ELR (cell line): ENCODE measurements around the gene RPL29.

Source experiments
- DNase-seq: peaks from one replicate; pipeline ENCODE4 v3.0.0-alpha.2; 2015; ENCODE audit warnings: low read depth

The RPL29 gene

GRCh38 chr3:52025453-52025852 is 29.8 kb upstream of the RPL29 start:
- DNase-seq = no peak

DNA sequence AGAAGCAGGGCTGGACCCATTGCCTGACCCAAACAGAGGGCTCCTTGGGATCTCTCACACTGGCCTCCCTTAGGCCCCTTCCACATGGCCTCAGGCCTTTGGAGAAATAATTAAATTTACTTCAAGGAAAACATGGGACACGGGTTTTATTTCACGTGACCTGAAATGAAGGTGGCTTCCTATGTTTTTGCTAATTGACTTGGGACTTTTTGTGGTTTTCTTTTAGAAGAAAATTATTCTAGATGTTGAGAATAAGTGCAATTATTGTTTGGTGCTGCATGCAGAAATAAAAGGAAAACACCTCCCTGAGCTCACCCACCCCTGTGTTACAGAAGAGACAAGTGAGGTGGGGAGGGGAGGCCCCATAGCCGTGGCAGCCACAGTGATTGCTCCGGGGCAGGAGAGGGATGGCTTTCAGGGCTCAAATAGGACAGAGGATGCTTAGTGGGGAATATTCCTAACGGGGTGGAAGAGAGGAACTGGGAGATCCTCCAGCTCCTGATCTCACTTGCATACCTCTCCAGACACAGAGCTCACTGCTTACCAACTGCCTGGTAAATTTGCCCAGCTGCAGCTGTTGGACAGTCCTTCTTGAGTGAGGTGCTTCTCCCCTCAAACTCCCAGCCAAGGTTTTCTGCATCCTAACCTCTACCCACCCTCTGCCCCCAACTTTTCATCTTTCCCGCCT is 29.2 kb upstream of the RPL29 start:
- DNase-seq = no peak

DNA sequence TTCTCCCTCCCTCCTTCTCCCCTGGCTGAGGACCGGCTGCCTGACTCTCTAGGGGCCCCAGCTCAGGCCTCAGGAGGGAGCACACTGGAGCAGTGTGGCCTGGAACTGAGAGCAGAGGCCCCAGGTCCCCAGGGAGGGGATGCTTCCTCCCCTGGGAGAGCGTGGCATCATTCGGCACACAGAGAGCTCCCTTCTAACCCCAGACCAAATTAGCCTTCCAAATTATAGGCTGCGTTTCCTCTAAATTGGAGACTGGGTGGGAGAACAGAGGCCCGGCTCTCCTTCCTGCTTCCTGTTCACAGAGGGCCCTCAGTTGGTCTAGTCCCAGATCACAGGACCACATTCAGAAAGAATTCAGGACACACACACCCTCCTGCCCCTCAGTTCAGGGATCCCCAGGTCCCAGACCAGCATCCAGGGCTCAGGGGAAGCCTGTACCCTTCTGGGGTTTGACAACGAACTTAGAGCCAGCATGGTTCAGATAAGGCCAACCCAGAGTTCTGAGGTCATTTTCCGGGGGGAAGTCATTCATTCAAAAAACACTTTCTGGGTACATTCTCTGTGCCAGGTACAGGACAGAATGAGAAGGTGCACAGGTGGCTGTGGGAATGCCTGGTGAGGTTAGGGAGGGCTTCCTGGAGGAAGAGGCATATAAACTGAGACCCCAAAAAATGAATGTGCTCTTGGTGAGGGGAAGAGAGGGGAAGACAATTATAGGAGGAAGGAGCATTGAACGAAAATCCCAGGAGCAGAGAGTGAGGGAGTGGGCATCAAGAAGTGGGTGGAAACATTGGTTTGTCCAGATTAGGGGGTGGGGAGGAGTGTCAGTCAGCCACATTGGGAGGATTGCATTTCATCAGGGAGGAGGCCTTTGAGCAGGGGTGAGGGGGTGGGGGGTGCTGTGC is 28.4 kb upstream of the RPL29 start:
- DNase-seq = no peak

- DNase-seq = no peak
Measured at GRCh38 chr3:52023101-52023770, 27.5 kb upstream of the RPL29 start.

DNA sequence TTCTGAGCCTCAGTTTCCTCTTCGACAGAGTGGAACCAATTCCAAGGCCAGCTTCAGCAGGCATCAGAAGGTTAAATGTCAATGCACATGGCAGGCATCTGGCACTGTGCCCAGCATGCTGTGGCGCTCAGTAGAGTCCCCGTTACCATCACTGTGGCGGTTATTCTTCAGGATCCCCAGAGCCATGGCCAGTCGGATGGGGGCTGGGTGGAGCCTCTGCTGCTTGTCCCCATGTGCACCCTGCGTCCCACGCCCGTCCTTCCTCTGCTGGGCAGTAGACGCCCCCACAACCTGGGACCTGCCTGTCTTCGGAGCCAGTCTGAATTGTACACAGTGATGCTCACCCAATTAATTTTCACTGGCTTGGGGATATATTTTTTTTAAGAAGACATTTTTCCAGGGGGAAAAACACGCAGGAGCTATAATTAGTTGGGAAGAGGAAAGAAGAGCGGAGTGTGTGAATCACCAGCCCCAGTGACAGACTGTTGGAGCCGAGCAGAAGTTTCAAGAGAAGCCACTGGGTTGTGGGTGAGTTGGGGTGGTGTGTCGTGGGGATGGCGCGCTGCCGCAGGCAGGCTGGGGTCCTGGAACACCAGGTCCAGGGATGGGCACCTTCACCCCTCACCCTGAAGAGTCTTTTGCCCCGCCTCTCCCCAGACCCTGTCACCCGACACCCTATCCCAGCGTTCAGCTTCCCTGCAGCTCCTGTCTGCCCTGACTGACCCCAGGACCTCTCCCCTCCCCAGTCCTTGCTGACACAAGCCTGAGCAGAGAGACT is 26.8 kb upstream of the RPL29 start:
- peak; percentile 34 for DNase-seq

GRCh38 chr3:52021489-52022268 is 26.0 kb upstream of the RPL29 start:
- no peak for DNase-seq

GRCh38 chr3:52020796-52021195 is 25.1 kb upstream of the RPL29 start:
- no peak for DNase-seq

- DNase-seq = no peak
Measured at GRCh38 chr3:52019352-52020080, 23.8 kb upstream of the RPL29 start.

GRCh38 chr3:52018319-52019000 is 22.8 kb upstream of the RPL29 start:
- no peak for DNase-seq

DNA sequence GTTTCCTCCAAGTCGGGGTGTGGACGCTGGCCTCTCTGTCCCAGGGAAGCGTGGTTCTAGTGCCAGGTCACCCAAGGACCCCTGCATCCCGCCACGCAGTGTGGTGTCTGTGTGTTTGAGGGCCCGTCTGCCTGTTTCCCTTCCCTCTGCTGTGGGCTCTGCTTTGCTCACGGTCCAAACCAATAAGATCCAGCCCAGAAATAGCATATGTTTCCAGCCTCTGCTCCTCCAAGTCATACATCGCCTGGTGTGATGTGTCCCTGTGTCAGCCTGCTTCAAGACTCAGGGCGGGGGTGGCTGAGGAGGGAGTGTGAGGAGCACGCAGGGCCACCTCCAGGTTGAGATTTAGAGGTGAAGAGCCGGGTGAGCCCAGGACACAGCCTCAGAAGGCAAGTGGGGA is 21.9 kb upstream of the RPL29 start:
- no peak for DNase-seq

DNA sequence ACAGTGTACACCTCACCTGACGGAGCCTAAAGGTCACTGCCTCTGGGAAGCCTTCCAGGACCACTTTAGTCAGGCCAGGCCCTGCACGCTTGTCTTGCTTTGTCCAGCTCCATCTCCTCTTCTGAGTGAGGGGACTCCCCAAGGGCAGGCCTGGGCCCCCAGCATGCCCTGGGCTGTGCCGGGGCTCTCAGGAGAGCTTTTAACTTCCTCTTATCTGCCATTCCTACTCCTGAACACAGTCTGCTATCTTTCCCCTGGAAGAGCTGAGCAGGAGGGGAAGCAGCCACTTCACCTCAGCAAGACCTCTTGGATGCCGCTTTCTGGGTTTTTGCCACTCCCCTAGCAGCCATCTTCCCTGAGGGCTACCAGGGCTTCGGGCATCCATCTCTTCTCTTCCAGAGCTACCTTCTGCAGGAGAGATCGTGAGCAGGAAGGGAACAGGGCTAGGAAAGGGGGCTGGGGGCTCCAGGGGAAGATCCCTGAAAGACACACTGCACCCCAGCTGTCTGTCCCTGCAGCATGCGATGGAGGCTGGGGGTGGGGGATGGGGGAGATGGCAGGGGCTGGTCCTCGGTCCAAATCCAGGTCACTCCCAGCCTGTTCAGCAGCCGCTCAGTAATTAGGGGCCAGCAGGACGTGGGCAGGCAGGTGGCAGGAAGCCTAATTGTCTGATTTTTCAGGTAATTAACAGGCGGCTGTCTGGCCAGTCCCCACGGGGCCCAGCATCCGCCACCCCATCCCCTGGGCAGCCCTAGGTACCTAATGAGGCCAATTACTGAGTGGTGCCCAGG is 19.9 kb upstream of the RPL29 start:
- DNase-seq = no peak

- peak; percentile 48 for DNase-seq
Measured at GRCh38 chr3:52014613-52015012, 18.9 kb upstream of the RPL29 start.

- no peak for DNase-seq
Measured at GRCh38 chr3:52013802-52014598, 18.3 kb upstream of the RPL29 start.

DNA sequence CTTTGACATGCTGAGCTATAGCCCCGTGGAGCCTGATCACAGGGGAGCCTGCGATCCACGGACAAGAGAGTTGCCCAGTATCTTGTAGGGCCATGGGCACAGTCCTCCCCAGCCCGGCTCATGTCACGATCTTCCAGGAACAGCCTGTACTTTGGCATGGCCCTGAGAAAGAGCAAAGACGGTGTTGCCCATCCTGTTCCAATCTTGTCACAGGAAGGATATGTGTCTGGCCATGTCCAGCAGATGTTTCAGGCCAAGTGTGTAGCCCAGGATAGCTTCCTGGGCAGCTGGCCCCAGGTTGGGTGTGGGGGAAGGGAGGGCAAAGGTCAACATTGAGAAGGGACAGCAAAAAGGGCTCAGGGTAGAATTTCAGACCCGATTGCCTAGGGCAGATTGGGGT is 17.0 kb upstream of the RPL29 start:
- no peak for DNase-seq

GRCh38 chr3:52010431-52010830 is 14.7 kb upstream of the RPL29 start:
- no peak for DNase-seq

GRCh38 chr3:52007291-52007690 is 11.6 kb upstream of the RPL29 start:
- DNase-seq = no peak

DNA sequence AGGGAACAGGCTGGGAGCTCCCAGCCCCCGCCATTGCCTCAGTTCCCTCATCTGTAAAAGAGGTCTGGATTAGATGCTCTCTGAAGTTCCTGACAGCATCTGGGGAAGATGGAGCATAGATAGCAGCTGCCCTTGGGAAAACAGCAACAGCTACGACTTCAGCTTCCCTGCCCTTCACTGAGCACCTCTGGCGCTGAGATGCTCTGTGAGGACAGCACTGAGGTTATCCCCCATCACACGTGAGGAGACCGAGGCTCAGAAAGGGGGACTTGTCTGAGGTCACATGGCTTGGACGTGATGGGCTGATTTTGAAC is 11.1 kb upstream of the RPL29 start:
- no peak for DNase-seq

GRCh38 chr3:52006017-52006819 is 10.5 kb upstream of the RPL29 start:
- DNase-seq = no peak
